C4-2B (cell line): ENCODE data around the gene LMBR1.

ENCODE experiments used
- CTCF ChIP-seq: fragments of 450-650 bp; conservative IDR thresholded peaks from 2 replicates; pipeline ENCODE4 v1.5.1; 2017; ENCODE audit warnings: mild to moderate bottlenecking
- ZFX ChIP-seq: fragments of 450-650 bp; IDR thresholded peaks from 2 replicates; pipeline ENCODE4 v1.6.1; 2017

GRCh38 chr7:156772725-156773124 is 120.3 kb downstream of the LMBR1 start:
- TF ChIP-seq CTCF = no peak
- TF ChIP-seq ZFX = no peak
